GM19193 (cell line): Measurements from ENCODE around the gene GRID1.

Experiments used
- POLR2A ChIP-seq: IDR thresholded peaks from 4 replicates; pipeline ENCODE4 v1.6.1; 2011; ENCODE audit not compliant: insufficient read depth, insufficient read length; ENCODE audit errors: extremely low read depth

Gene GRID1

DNA sequence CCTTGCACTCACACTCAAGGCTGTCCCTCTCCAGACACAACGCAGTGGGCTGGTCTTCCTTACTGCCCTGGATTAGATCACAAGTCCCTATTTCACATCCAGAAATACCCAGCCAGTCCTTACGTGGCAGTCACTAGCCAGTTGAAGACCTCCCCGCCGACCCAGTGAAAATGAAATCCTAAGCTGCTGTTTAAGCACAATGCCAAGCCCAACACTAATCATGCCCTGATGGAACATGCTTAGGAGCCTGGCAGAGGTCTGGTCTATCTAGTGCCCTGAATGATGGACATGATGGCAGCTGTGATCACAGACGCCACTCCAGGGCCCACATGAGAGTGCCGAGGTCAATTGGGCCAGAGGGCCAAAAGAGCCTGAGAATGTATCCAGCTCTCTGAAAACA, 389.0 kb downstream of the GRID1 start:
- TF ChIP-seq POLR2A: no peak

DNA sequence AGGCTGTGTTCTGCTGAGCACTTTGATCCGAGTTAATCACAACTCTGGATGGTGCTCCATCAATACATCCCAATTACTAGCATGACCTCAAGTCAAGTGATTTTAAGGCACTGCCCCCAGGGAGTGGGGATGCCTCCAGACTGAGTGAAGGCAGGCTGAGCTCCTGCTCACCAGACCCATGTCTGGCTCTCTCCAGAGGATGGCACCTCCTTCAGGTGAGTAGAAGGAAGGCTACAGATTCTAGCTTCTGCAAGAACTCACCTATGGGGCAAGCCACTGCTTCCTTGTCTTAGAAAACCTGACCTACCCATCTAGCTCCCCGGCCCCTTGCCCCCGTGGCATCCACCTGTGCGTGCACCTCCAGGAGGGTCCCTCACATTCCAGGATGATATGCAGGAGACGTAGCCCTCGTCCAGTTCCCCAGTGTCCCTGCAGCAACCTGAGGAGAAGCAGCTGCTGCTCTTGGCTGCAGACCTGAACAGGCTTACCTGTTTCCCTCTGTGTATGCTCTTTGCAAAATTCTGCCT, 390.3 kb downstream of the GRID1 start:
- no peak for TF ChIP-seq POLR2A

GRCh38 chr10:85971494-85971893, 395.1 kb downstream of the GRID1 start:
- TF ChIP-seq POLR2A: no peak

DNA sequence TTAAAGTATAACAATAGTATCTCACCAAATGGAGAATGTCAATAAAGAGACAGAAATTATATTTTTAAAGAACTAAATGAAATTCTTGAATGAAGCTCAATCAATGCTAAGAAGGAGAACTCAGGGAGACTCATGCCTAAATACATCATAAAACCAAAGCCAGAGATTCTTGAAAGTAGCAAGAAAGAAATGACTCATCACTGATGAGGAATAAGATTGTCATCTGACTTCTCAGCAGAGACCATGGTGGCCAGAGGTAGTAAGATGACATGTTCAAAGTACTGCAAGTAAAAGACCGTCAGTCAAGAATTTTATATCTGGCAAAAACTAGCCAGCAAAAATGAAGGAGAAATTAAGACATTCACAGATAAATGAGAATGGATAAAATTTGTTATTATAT, 399.0 kb downstream of the GRID1 start:
- TF ChIP-seq POLR2A: no peak

DNA sequence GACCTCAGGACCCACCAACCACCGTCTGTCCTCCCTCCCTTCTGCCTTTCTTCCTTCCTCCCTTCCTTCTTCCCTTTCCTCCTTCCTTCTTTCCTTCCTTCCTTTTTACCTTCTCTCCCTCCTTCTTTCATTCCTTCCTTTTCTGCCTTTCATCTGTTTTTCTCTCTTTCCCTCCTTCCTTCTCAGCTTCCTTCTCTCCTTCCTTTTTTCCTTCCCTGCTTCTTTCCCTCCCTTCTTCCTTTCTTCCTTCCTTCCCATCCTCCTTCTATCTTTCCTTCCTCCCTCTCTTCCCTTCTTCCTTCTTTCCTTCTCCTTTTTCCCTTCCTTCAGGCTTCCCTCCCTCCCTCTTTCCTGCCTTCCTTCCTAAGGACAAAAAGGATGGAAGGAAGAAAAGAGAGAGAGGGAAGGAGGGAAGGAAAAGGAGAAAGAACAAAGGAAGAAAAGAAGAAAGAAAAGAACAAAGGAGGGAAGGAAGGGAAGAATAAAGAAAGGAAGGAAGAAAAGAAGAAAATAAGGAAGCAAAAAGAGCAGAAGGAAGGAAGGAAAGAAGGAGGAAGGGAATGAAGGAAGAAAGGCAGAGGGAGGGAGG, 405.0 kb downstream of the GRID1 start:
- no peak for TF ChIP-seq POLR2A

GRCh38 chr10:85961073-85961472, 405.5 kb downstream of the GRID1 start:
- TF ChIP-seq POLR2A: no peak

DNA sequence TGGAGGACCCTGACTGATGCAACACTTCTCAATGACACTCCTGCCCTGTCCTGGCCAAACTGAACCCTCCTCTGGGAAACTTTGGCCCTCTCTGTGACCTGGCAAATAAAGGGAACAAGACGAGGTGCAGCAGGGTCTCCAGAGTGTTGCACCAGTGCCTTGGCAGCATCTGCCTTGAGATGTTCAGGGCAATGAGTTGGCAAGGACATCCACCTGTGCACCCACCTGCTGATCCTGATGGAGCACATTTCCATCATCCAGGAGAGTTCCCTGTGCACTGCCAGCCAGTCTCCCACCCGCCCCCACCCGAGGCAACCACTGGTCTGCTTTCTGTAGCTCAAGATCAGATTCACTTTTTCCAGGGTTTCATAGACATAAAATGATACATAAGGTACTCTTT, 407.4 kb downstream of the GRID1 start:
- TF ChIP-seq POLR2A: no peak

GRCh38 chr10:85950921-85951320, 415.7 kb downstream of the GRID1 start:
- TF ChIP-seq POLR2A: no peak

DNA sequence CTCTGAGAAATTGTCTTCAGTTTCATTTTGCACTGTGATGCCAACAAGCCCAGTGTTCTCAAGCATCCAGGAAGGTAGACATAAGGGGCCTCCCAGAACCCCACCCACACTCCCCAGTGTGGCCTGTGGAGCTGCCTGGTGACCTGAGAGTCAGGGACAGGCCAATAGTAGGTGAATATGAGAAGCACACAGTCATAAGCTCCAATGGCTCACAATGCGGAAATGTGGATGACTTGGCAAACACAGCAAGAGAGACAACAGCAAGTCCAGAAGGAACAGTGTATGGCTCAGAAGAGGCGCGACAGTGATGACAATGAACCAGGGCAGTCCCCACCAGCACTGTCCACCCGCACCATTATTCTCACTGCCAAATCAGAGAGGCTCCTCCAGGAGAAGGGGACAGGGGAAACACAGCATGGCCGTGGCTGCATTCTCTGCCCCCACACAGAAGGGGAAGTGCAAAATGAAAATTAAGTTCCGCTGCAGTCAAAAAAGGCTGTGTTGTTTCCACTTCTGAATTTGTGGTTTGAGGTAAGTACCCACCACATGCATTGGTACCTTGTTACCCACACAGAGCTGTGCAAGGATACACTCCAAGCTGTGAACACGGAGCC, 419.8 kb downstream of the GRID1 start:
- TF ChIP-seq POLR2A: peak; percentile 55

GRCh38 chr10:85936161-85936560, 430.4 kb downstream of the GRID1 start:
- no peak for TF ChIP-seq POLR2A

DNA sequence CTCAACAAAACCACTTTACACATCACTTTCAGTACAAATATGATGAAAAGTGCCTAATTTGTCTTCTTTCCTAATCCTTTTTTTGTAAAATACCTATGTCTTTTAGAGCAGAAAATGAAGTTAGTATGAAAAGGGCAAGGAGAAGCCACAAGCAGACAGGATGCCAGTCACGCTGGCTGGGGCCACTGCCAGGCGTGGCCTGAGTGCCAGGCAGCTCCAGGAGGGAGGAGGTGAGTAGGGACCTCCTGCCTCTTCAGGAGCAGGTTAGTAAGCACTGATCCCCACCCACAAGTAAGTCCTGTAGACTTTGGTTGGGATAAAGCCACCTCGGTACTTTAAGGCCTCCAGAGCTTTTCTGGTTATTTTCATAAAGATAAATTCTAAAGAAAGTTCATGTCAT, 432.0 kb downstream of the GRID1 start:
- TF ChIP-seq POLR2A: no peak

DNA sequence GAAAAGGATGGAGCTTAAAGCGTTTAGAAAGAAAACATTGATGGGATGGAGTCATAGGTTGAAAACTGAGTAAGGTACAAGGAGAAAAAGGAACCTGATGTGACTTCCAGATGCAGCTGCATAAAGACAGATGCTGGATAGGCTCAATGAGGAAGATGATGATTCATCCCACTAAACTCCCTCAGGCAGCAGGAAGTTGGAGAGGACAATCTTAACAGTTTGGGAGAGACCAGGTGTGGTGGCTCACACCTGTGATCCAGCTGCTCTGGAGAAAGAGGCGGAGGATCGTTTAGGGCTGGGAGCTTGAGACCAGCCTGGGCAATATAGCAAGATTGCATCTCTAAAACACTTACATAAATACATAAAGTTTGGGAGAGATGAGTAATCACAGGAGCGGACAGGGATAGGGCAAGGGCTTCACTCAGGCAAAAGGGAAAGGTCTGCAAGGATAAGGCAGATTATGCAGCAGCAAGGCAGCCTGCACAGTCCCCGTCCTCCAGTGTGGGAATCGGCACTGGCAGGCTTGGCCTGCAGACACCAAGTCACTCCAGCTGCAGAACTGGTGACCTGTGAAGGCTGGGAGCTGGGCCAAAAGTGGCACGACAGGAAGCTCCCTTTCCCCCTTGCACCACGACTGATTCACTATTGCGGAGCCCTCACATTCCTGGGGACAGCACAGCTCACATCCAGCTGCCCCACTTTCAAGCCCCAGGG, 438.5 kb downstream of the GRID1 start:
- no peak for TF ChIP-seq POLR2A

DNA sequence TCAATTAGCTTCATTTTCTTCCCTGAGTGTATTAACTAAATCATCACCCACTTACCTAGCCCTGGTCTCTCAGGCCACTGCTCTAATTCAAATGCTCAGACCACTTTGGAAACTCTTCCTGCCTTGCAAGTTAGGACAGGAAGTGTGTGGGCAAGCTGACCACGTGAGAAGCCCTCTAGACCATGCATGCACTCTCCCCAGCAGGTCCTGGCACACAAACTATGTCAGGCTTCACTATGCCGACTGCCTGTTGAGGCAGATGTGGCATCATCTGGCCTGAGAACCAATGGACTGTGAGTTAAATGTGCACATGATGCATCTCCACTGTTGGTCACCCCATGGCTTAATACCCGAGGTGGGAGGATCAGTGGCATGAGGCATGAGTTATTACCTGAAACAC, 439.6 kb downstream of the GRID1 start:
- TF ChIP-seq POLR2A: no peak

- no peak for TF ChIP-seq POLR2A
Observed at GRCh38 chr10:85926136-85926535, 440.5 kb downstream of the GRID1 start.

DNA sequence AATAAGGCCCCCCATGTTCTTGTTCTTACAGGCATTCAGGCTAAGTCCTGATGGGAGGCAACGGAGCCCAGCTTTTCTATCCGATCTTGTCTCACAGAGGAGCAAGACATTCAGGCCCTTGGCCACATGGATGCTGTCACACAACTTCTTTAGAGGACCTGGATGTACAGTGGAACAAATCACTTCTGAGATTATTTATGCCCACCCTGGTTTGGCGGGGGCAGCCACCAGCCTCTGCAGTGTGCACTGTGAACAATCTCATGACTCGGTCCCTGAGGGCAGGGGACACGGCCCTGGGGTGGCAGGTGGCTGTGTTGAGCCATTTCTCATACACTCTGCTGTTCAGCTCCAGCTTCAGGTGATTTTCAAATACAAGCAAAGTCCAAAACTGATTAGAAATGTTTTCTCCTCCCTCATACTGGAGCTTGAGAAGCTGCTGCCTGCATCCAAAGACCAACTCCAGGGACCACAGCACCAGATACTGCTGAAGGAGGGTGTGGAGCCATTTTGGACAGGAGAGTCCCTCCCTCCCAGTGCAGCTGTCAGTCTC, 441.3 kb downstream of the GRID1 start:
- TF ChIP-seq POLR2A: no peak
